Measurements from ENCODE around the gene RFX6. TPM values are rescaled to one million over a fixed set of nuclear protein-coding genes. Genes with fewer than 3 reads are reported as not detected.

The RFX6 gene
- total RNA-seq, 1 experiment from 2014 or later, result not detected

DNA sequence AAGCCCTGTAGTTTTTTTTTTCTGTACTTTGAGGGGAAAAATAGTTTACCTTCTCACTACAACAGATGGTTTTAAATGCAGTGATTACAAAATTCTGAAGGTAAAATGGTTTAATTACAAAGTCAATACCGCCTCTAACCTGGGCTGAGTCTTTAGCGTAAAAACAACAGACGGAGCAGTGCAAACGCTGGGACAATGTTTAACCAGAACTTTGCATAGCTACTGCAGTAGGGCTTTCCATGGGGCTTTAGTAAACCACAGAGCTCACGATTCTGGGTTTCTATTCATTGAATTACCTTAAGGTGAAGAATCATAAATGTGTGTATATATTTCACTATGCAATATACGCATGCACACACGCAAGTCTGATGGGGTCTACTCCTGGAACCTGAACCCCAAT lies 77.9 kb downstream of the RFX6 start:
- no peak for DNase-seq (ENCODE audit: low spot score)
- in situ Hi-C loops (cut with HindIII; ENCODE audit: low sequenced_read_pairs), result no loop called here

DNA sequence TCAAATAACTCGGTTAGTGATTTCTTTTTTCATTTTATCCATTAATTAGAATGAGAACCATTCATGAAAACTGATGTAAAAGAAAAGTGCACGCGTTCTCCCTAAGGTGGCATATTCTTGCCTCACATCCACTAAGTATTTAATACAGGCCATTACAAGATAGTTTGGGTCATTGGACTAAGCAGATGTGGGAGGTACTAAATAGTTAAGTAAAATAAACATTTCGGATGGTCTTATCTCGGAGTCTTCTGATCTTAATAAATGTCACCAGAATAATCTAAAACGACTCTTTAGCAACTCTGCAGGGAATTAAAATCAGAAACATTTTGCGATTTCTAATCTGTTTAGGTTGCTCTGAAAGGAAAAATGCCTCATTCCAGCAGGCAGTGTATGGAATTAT lies 78.7 kb downstream of the RFX6 start:
- in situ Hi-C loops (cut with HindIII; ENCODE audit: low sequenced_read_pairs), result no loop called here
- no peak for DNase-seq (ENCODE audit: low spot score)

DNA sequence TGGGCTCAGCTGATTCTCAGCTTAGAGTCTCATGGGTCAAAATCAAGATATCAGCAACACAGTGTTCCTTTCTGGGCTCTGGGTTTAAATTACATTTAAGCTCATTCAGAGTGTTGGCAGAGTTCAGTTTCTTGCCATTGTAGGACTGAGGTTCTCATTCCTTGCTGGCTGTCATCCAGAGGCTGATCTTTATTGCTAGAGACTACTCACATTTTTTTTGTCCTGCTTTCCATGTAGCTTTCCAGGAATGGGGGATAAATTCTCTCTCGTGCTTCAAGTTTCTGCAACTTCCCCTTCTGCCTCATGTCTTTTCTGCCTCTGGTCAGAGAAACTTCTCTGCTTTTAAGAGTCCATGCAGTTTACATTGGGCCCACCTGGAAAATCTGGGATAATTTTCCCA lies 86.9 kb downstream of the RFX6 start:
- in situ Hi-C loops (cut with HindIII; ENCODE audit: low sequenced_read_pairs), result no loop called here
- no peak for DNase-seq (ENCODE audit: low spot score)

DNA sequence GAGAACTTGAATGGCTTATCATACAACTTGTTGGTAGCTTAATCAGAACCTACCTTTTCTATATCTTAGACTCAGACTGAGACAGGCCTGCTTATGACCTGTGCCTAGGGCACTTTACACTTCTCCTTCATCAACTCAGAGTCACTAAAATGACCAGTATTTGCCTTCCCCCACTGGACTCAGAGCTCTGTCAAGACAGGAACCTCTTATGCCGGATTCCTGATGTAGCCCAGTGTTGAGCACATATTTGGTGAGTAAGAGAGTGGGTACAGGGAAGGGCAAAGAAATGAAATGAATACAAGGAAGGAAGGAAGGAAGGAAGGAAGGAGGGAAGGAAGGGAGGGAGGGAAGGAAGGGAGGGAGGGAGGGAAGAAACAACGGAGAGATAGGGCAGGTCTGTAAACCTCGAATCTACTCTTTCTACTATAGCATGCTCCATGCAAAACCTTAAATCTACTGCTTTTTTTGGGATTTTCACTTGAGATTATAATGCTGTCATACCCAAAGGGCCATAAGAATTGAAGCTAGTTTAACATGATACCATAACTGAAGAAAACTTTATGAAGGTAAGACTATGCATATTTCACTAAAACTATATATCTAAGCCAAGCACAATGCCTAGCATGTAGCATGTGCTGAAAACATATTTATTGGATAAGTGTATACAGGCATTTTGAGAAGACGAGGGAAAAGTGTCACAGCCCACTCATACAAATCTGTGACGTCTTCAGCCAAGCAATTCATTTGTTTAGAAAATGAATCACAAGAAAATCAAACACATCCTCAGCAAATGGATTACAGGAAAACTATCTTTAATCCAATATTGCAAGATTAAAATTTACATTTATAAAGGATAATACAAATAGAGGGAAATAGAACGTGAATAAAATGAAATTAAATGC lies 89.9 kb downstream of the RFX6 start:
- in situ Hi-C loops (cut with HindIII; ENCODE audit: low sequenced_read_pairs), result no loop called here
- no peak for DNase-seq (ENCODE audit: low spot score)

DNA sequence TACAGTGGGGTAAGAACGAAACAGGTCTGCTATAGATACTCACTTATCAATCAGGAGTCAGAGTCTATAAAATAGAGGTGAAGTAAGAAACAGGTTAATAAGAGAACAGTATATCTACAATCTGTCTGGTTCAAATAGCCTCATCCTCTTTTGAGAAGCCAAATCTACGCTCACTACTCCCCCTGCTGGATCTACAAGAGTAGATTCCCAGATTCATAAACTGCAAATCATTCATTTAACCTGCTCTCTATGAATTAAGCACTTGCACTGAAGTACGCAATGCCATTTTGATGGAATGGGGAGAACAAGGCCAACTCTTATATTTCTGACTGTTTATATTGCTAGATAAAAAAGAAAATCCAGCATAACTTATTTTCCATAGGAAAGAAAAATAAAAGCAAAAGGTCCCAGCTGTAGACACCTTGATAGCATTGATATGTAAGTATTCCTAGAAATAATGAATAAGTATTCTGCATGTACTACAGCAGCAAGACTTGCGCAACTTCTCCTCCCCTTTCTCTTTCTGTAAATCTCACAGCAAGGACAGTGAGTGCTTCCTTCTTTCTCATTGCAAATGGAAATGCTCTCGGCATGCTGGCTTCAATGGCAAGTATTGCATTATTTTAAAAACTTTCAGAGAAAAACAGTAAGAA lies 92.3 kb downstream of the RFX6 start:
- peak; percentile 39 for DNase-seq (ENCODE audit: low spot score)
- in situ Hi-C loops (cut with HindIII; ENCODE audit: low sequenced_read_pairs), result no loop called here

DNA sequence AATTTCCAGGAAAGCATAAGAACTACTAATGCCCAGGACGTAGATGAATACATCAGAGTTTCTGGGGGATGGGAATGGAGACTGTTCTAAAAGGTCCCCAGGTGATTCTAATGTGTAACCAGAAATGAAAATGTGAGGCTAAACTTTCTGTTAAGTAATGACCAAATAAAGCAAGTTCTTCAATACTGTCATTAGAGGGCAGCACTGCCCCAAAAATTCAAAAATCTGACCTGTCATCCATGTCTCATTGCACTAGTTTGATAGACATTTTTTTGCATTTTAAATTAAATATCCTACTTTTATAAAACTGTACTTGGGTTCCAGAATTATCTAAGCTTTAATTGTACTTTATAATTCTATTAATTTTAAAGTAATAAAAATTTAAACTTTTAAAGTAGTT lies 94.9 kb downstream of the RFX6 start:
- DNase-seq (ENCODE audit: low spot score), result peak; percentile 29
- in situ Hi-C loops (cut with HindIII; ENCODE audit: low sequenced_read_pairs), result no loop called here

DNA sequence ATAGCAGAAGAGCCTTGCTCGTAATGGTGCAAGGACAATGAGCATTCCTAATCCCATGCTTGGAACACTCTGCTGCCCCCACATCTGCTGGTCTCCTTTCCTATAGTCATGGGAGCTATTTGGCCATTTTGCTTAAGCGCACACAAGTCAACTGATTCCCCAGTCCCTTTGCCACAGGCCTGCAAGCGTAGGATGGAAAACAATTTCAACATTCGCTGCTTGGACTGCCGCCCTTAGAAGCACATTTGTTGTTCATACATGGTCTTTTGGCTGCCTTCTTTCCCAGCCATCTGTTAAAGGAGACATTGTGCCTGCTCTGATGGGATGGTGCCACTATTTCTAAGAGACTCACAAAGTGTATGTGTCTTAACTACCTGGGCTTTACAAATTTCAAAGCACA lies 96.9 kb downstream of the RFX6 start:
- in situ Hi-C loops (cut with HindIII; ENCODE audit: low sequenced_read_pairs), result no loop called here
- DNase-seq (ENCODE audit: low spot score), result no peak

DNA sequence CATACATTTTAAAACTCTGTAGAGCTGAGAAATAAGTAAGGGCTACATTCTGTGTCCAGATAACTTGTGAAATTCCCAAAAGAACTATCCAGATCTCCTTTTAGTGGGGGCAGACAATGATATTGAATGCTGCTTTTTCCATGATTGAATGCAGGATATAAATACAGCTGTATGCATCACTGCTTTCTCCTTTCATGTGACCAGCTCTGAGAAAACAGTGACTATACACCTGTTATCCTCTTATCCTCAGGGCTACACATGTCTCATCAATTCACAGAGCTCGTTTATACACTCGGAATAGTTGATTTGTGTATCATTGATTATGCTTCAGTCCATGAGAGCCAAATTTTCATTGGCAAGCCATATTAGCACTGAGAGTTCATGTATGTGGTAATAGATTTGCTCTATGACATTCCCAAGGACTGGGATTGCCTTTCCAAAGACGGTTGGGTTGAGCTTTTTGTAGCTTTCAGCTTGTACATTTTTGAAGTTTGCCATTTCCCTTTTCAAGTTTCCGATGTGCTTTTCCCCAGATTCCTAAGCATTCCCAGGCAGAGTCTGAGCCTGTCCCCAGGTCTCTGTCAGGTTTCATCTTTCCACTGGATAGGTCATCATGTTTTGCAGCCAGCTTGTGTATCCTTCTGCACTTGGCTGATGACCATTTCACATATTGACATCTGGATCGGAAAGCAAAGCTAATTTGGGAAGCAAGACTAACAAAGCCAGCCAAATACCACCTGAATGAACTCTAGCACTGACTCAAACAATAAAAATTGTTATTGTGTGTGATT lies 97.7 kb downstream of the RFX6 start:
- in situ Hi-C loops (cut with HindIII; ENCODE audit: low sequenced_read_pairs), result no loop called here

DNA sequence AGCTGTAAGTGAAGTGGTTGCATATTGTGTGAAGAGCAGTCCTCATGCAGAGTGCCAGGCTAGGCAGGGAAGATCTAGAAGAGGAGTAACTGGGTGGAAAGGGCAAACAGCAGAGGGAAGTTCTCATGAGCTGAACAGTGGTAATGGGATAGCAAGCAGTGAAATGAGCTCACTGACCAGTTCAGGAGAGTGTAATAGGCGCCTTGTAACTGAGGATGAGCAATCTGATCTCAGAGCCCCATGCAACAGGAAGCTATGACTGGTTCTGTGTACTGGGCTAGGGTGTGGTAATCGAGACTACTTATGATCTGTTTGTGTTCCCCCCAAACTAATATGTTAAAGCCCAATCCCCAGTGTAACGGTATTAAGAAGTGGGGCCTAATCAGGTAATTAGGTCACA lies 98.6 kb downstream of the RFX6 start:
- in situ Hi-C loops (cut with HindIII; ENCODE audit: low sequenced_read_pairs), result no loop called here
- no peak for DNase-seq (ENCODE audit: low spot score)

More for the DNA sequence above, 97.7 kb downstream of the RFX6 start:
- DNase-seq (ENCODE audit: low spot score), result no peak

DNA sequence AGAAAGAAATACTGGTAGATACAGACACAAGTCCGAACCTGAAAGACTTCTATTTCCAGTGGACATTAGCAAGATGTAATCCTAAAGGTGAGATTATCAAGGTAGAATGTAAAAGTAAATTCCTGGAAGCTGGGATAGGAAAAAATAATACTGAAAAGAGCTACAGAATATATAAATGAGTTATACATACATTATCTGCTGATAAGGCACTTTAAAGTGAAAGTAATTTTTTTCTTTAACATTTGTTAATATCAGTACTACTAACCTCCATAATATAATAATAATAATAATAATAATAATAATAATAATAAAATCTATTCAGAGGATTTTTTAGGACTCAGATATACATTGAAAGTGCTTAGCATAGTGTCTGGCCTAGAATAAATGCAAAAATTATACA lies 102.5 kb downstream of the RFX6 start:
- in situ Hi-C loops (cut with HindIII; ENCODE audit: low sequenced_read_pairs), result no loop called here
- no peak for DNase-seq (ENCODE audit: low spot score)

Other genes with a start within 250 kb of the RFX6 start
- gene ZUP1, start 208.5 kb upstream of the RFX6 start, total RNA-seq (2014; rRNA removed; shearing (Covaris generic)), result 7.0 and 13.9 TPM in 2 replicates
- gene KPNA5, start 196.0 kb upstream of the RFX6 start, total RNA-seq (2014; rRNA removed; shearing (Covaris generic)), result 15.4 and 20.5 TPM in 2 replicates
- not detected in 2 replicates for gene FAM162B, start 111.5 kb upstream of the RFX6 start, total RNA-seq (2014; rRNA removed; shearing (Covaris generic))
- not detected in 2 replicates for gene GPRC6A, start 48.2 kb upstream of the RFX6 start, total RNA-seq (2014; rRNA removed; shearing (Covaris generic))

All from G401 (cell line).